HG02623 (cell line): ENCODE results near the gene PI4KA.
"Not testable (repeated sequence)": the region's sequence is repeated elsewhere in the genome, so short reads cannot be mapped to it uniquely, and the experiment has no call there.

ENCODE experiments used
- ATAC-seq: cut with Tn5 transposase; IDR thresholded peaks from one replicate; pipeline ENCODE4 v1.9.1; 2021; ENCODE audit warnings: moderate library complexity; ENCODE audit not compliant: unreplicated experiment

The PI4KA gene

GRCh38 chr22:20671409-20672081 lies 187.1 kb downstream of the PI4KA start:
- no peak for ATAC-seq

GRCh38 chr22:20670457-20671261 lies 188.0 kb downstream of the PI4KA start:
- ATAC-seq, result not testable (repeated sequence)

GRCh38 chr22:20669884-20670283 lies 188.7 kb downstream of the PI4KA start:
- not testable (repeated sequence) for ATAC-seq

GRCh38 chr22:20669471-20669870 lies 189.1 kb downstream of the PI4KA start:
- ATAC-seq, result not testable (repeated sequence)

- ATAC-seq, result not testable (repeated sequence)
These were observed 189.8 kb downstream of the PI4KA start for GRCh38 chr22:20668769-20669168.

GRCh38 chr22:20668226-20668625 lies 190.4 kb downstream of the PI4KA start:
- ATAC-seq, result not testable (repeated sequence)

- ATAC-seq, result not testable (repeated sequence)
These were observed 191.1 kb downstream of the PI4KA start for GRCh38 chr22:20667548-20667947.

- ATAC-seq, result no peak
These were observed 192.1 kb downstream of the PI4KA start for GRCh38 chr22:20666560-20666959.

- ATAC-seq, result no peak
These were observed 194.0 kb downstream of the PI4KA start for GRCh38 chr22:20664594-20664959.

- ATAC-seq, result no peak
These were observed 194.5 kb downstream of the PI4KA start for GRCh38 chr22:20663941-20664593.

- ATAC-seq, result no peak
These were observed 195.3 kb downstream of the PI4KA start for GRCh38 chr22:20663137-20663828.

GRCh38 chr22:20662524-20663036 lies 196.0 kb downstream of the PI4KA start:
- not testable (repeated sequence) for ATAC-seq

GRCh38 chr22:20661473-20661872 lies 197.1 kb downstream of the PI4KA start:
- no peak for ATAC-seq

GRCh38 chr22:20660441-20661054 lies 198.1 kb downstream of the PI4KA start:
- ATAC-seq, result no peak

- ATAC-seq, result no peak
These were observed 198.7 kb downstream of the PI4KA start for GRCh38 chr22:20659920-20660319.

- no peak for ATAC-seq
These were observed 199.4 kb downstream of the PI4KA start for GRCh38 chr22:20659258-20659657.

- ATAC-seq, result no peak
These were observed 200.0 kb downstream of the PI4KA start for GRCh38 chr22:20658433-20659222.

- no peak for ATAC-seq
These were observed 200.6 kb downstream of the PI4KA start for GRCh38 chr22:20657963-20658362.
